Esophagus squamous epithelium (tissue), 5 donors: ENCODE results near the gene GANC. TPM values are rescaled to one million over a fixed set of nuclear protein-coding genes. Genes with fewer than 3 reads are reported as not detected.

Experiments used
- DNase-seq: peaks from one replicate; lab custom pipeline; 2025; lab: John Stamatoyannopoulos, UW
- H3K27ac ChIP-seq, 4 donors: fragments of 200-600 bp; sonication (generic); one replicate each; pipeline ENCODE4 v1.5.1; 2016 to 2019; ENCODE audit warnings: mild to moderate bottlenecking in 1 of 4
- H3K27me3 ChIP-seq, 4 donors: fragments of 200-600 bp; sonication (generic); 1 replicate in 3 of 4; 2 replicates in 1 of 4; pipeline versions ENCODE4 v1.5.1 to v1.6.0; 2017 to 2021; ENCODE audit warnings: antibody characterized with exemption in 1 of 4
- H3K36me3 ChIP-seq, 3 donors: fragments of 200-600 bp; sonication (generic); one replicate each; pipeline ENCODE4 v1.5.1; 2016 to 2019
- H3K4me1 ChIP-seq, 3 donors: fragments of 200-600 bp; sonication (generic); one replicate each; pipeline ENCODE4 v1.5.1; 2017 to 2019
- H3K4me3 ChIP-seq, 4 donors: fragments of 200-600 bp; sonication (generic); 1 replicate in 3 of 4; 2 replicates in 1 of 4; pipeline ENCODE4 v1.5.1; 2016 to 2019; ENCODE audit warnings: mild to moderate bottlenecking in 2 of 4, moderate library complexity in 1 of 4
- H3K9me3 ChIP-seq, 3 donors: fragments of 200-600 bp; sonication (generic); one replicate each; pipeline ENCODE4 v1.5.1; 2016 to 2019
- CTCF ChIP-seq, 6 experiments: fragments of 450-650 bp in 4 of 6; fragments of 200-600 bp in 2 of 6; sonication (generic) in 2 of 6; IDR thresholded peaks; one replicate each; pipeline ENCODE4 v1.5.1; 2016 to 2019; ENCODE audit warnings: antibody characterized with exemption in 6 of 6, mild to moderate bottlenecking in 4 of 6, moderate library complexity in 4 of 6
- POLR2A ChIP-seq, 4 donors: fragments of 450-650 bp; IDR thresholded peaks; one replicate each; pipeline ENCODE4 v1.6.1; 2017; ENCODE audit warnings: antibody characterized with exemption in 4 of 4, mild to moderate bottlenecking in 4 of 4, moderate library complexity in 3 of 4
- WGBS, 2 donors: methylation state at CpG; one replicate each; pipeline ENCODE4 v1.1.5; 2018; 5-methylcytosine and 5-hydroxymethylcytosine counted together
- intact Hi-C: fragments of 100-400 bp; cut with DNase I; formaldehyde crosslinking; loops from one replicate; pipeline ENCODE4 v1.15.0; 2022
- total RNA-seq, 4 donors: library from RNA; depleted of rRNA; stranded (reverse); fragments of >200 nt; gene quantifications; one replicate each; pipeline ENCODE4 v1.1.0, GENCODE V29; 2016
- donor health status: DM: yes; HTN: yes; CAD: no.

GANC gene
- total RNA-seq, 4 donors from 2014 or later, result 15.0 to 29.1 (median 21.9) TPM

GRCh38 chr15:42232606-42233005 lies 40.4 kb upstream of the GANC start:
- H3K4me1 ChIP-seq, result no peaks in the 10 kb centered on the region
- no peak for DNase-seq
- no peaks in the 10 kb centered on the region for H3K27me3 ChIP-seq
- no peak overlapping the region for H3K4me3 ChIP-seq
- 62 to 72% methylated on average over 3 to 5 of the region's 5 CpGs for WGBS, 2 donors
- H3K36me3 ChIP-seq, result peaks cover 0 to 99% (median 10%) of the 10 kb centered on the region in 3 donors
- no peaks in the 10 kb centered on the region for H3K9me3 ChIP-seq
- no peak overlapping the region for H3K27ac ChIP-seq
- intact Hi-C loops, result no loop called here
- TF ChIP-seq POLR2A (IDR thresholded peaks at IDR 0.05) (no peak), CTCF (IDR thresholded peaks at IDR 0.05) (no peak)

GRCh38 chr15:42233107-42233506 lies 39.9 kb upstream of the GANC start:
- no peaks in the 10 kb centered on the region for H3K27me3 ChIP-seq
- no peaks in the 10 kb centered on the region for H3K4me1 ChIP-seq
- 69 to 97% methylated on average over 2 of the region's 2 CpGs for WGBS, 2 donors
- no peak for TF ChIP-seq POLR2A (IDR thresholded peaks at IDR 0.05)
- no peaks in the 10 kb centered on the region for H3K9me3 ChIP-seq
- no peak overlapping the region for H3K27ac ChIP-seq
- DNase-seq, result no peak
- H3K36me3 ChIP-seq, result peaks cover 0 to 99% (median 7%) of the 10 kb centered on the region in 3 donors
- intact Hi-C loops, result no loop called here
- H3K4me3 ChIP-seq, result no peak overlapping the region

GRCh38 chr15:42239528-42240182 lies 33.3 kb upstream of the GANC start:
- no peak overlapping the region for H3K4me3 ChIP-seq
- no peaks in the 10 kb centered on the region for H3K27me3 ChIP-seq
- intact Hi-C loops, result no loop called here
- H3K27ac ChIP-seq, result no peak overlapping the region
- peaks cover 0 to 95% (median 5%) of the 10 kb centered on the region in 3 donors for H3K36me3 ChIP-seq
- H3K9me3 ChIP-seq, result no peaks in the 10 kb centered on the region
- no peak for DNase-seq
- no peaks in the 10 kb centered on the region for H3K4me1 ChIP-seq
- TF ChIP-seq CTCF (IDR thresholded peaks at IDR 0.05) (no peak), POLR2A (IDR thresholded peaks at IDR 0.05) (no peak)

DNA sequence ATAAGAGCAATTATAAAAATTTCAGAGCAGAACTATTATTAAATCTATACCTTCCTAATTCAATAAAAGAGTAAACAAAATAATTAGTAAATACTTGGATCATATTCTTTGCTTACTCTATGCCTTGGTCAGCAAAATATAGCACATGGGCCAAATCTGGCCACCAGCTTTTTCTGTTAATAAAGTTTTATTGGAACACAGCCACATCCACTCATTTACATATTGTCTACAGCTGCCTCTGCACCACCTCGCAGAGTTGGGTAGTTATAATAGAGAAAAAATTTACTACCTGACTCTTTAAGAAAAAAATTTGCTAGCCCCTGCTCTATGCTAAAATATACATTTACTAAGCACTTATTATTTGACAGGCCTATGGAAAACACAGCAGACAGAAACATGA lies 32.2 kb upstream of the GANC start:
- no peak overlapping the region for H3K4me3 ChIP-seq
- H3K27ac ChIP-seq, result no peak overlapping the region
- H3K36me3 ChIP-seq, result peaks cover 0 to 83% (median 5%) of the 10 kb centered on the region in 3 donors
- TF ChIP-seq CTCF (IDR thresholded peaks at IDR 0.05), result no peak
- H3K27me3 ChIP-seq, result no peaks in the 10 kb centered on the region
- DNase-seq, result no peak
- no peaks in the 10 kb centered on the region for H3K9me3 ChIP-seq
- no peaks in the 10 kb centered on the region for H3K4me1 ChIP-seq
- intact Hi-C loops, result no loop called here
- 80 to 90% methylated on average over 1 of the region's 1 CpG for WGBS, 2 donors

DNA sequence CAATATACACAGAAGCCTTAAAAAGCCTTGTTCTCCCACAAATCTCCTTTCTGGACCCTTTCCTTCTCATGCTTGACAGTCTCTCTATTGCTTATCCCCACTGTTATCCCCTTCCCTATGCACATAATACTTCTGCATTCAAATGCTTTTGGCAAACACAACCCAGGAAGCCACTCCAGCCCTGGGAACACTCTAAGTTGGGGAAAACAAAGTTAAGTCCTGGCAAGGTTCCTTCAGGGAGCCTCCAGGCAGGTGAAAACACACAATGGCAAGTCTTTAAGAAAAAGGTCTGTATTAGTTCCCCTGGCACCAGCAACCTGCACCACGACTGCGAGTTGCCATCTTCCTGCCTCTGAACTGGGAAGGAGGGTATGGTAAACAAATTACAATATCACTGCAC lies 19.7 kb upstream of the GANC start:
- TF ChIP-seq CTCF (IDR thresholded peaks at IDR 0.05) (no peak), POLR2A (IDR thresholded peaks at IDR 0.05) (no peak)
- H3K4me3 ChIP-seq, result no peak overlapping the region
- H3K27ac ChIP-seq, result no peak overlapping the region
- no peak for DNase-seq
- intact Hi-C loops, result no loop called here
- H3K4me1 ChIP-seq, result no peaks in the 10 kb centered on the region
- 61 to 83% methylated on average over 2 of the region's 2 CpGs for WGBS, 2 donors
- H3K36me3 ChIP-seq, result peaks cover 6 to 71% (median 16%) of the 10 kb centered on the region in 3 donors
- H3K27me3 ChIP-seq, result no peaks in the 10 kb centered on the region
- no peaks in the 10 kb centered on the region for H3K9me3 ChIP-seq
